ENCODE data around the gene EREG.

The EREG gene

GRCh38 chr4:74375824-74376426, 11.0 kb downstream of the EREG start:
- no peak for DNase-seq (ENCODE audit: low read depth)
- TF ChIP-seq CTCF (IDR thresholded peaks at IDR 0.05; ENCODE audit: low read depth, low read length) (no peak), POLR2A (IDR thresholded peaks at IDR 0.05; ENCODE audit: extremely low read depth, insufficient read length) (no peak), MYC (IDR thresholded peaks at IDR 0.05; ENCODE audit: low read depth, low read length) (no peak), MAX (IDR thresholded peaks at IDR 0.05; ENCODE audit: low read depth, low read length) (no peak)
- H3K4me3 ChIP-seq (ENCODE audit: low read depth, low read length) = no peak overlapping the region

GRCh38 chr4:74376888-74377483, 12.0 kb downstream of the EREG start:
- DNase-seq (ENCODE audit: low read depth) = peak; percentile 46
- peak; percentile 21 for TF ChIP-seq CTCF (IDR thresholded peaks at IDR 0.05; ENCODE audit: low read depth, low read length)
- TF ChIP-seq MYC (IDR thresholded peaks at IDR 0.05; ENCODE audit: low read depth, low read length) = no peak
- H3K4me3 ChIP-seq (ENCODE audit: low read depth, low read length) = no peak overlapping the region

- no peak for DNase-seq (ENCODE audit: low read depth)
- no peak for TF ChIP-seq CTCF (IDR thresholded peaks at IDR 0.05; ENCODE audit: low read depth, low read length)
- no peak for TF ChIP-seq MYC (IDR thresholded peaks at IDR 0.05; ENCODE audit: low read depth, low read length)
- no peak for TF ChIP-seq POLR2A (IDR thresholded peaks at IDR 0.05; ENCODE audit: extremely low read depth, insufficient read length)
- TF ChIP-seq MAX (IDR thresholded peaks at IDR 0.05; ENCODE audit: low read depth, low read length) = no peak
- H3K4me3 ChIP-seq (ENCODE audit: low read depth, low read length) = no peak overlapping the region
Measured at GRCh38 chr4:74377714-74378113, 12.8 kb downstream of the EREG start.

- TF ChIP-seq MAX (IDR thresholded peaks at IDR 0.05; ENCODE audit: low read depth, low read length) (no peak), MYC (IDR thresholded peaks at IDR 0.05; ENCODE audit: low read depth, low read length) (no peak), CTCF (IDR thresholded peaks at IDR 0.05; ENCODE audit: low read depth, low read length) (no peak), POLR2A (IDR thresholded peaks at IDR 0.05; ENCODE audit: extremely low read depth, insufficient read length) (no peak)
- H3K4me3 ChIP-seq (ENCODE audit: low read depth, low read length) = no peak overlapping the region
- no peak for DNase-seq (ENCODE audit: low read depth)
Measured at GRCh38 chr4:74378573-74378972, 13.6 kb downstream of the EREG start.

GRCh38 chr4:74379912-74380311, 15.0 kb downstream of the EREG start:
- TF ChIP-seq MAX (IDR thresholded peaks at IDR 0.05; ENCODE audit: low read depth, low read length) (no peak), POLR2A (IDR thresholded peaks at IDR 0.05; ENCODE audit: extremely low read depth, insufficient read length) (no peak), MYC (IDR thresholded peaks at IDR 0.05; ENCODE audit: low read depth, low read length) (no peak), CTCF (IDR thresholded peaks at IDR 0.05; ENCODE audit: low read depth, low read length) (no peak)
- DNase-seq (ENCODE audit: low read depth) = no peak
- H3K4me3 ChIP-seq (ENCODE audit: low read depth, low read length) = no peak overlapping the region

All from NB4 (cell line).